ENCODE data around the gene CPT1B.

Gene CPT1B

GRCh38 chr22:50577987-50578775 is at the start of gene CPT1B:
Gene CPT1B, minus strand, starts transcription at chr22:50578427. Its CDS starts 512 bp downstream, at chr22:50577915.
- peaks cover 0 to 28% of the 10 kb centered on the region in 2 donors for H3K36me3 ChIP-seq (ENCODE audit: control insufficient read depth in 1 of 2, insufficient read depth in 2 of 2, low read length in 2 of 2)
- H3K4me1 ChIP-seq (ENCODE audit: control insufficient read depth in 1 of 2, insufficient read depth in 2 of 2, low read length in 2 of 2): peaks cover 17 to 24% of the 10 kb centered on the region in 2 donors
- H3K9me3 ChIP-seq (ENCODE audit: control insufficient read depth in 1 of 2, low read length in 2 of 2): no peaks in the 10 kb centered on the region
- H3K27me3 ChIP-seq (ENCODE audit: control insufficient read depth in 1 of 2, insufficient read depth in 2 of 2, low read length in 2 of 2): no peaks in the 10 kb centered on the region
- H3K9ac ChIP-seq (ENCODE audit: low read depth in 1 of 2, low read length in 2 of 2): no peak within 1 kb of the TSS
- H3K27ac ChIP-seq (ENCODE audit: low read depth, low read length): no peak within 1 kb of the TSS
- no peak within 1 kb of the TSS for H3K4me3 ChIP-seq (ENCODE audit: low read depth in 1 of 2, low read length in 2 of 2)

- Histone ChIP-seq H3K36me3 (ENCODE audit: control insufficient read depth in 1 of 2, insufficient read depth in 2 of 2, low read length in 2 of 2) (peaks cover 0 to 4% of the 10 kb centered on the region in 2 donors), H3K27ac (ENCODE audit: low read depth, low read length) (no peak overlapping the region), H3K9ac (ENCODE audit: low read depth in 1 of 2, low read length in 2 of 2) (peak overlapping the region; percentile 69 to 92), H3K9me3 (ENCODE audit: control insufficient read depth in 1 of 2, low read length in 2 of 2) (no peaks in the 10 kb centered on the region), H3K27me3 (ENCODE audit: control insufficient read depth in 1 of 2, insufficient read depth in 2 of 2, low read length in 2 of 2) (no peaks in the 10 kb centered on the region), H3K4me1 (ENCODE audit: control insufficient read depth in 1 of 2, insufficient read depth in 2 of 2, low read length in 2 of 2) (peaks cover 36 to 46% of the 10 kb centered on the region in 2 donors), H3K4me3 (ENCODE audit: low read depth in 1 of 2, low read length in 2 of 2) (peak overlapping the region; percentile 88 to 89)
Observed at GRCh38 chr22:50626850-50627641, 48.8 kb upstream of the CPT1B start.

- Histone ChIP-seq H3K36me3 (ENCODE audit: control insufficient read depth in 1 of 2, insufficient read depth in 2 of 2, low read length in 2 of 2) (peaks cover 0 to 4% of the 10 kb centered on the region in 2 donors), H3K9me3 (ENCODE audit: control insufficient read depth in 1 of 2, low read length in 2 of 2) (no peaks in the 10 kb centered on the region), H3K27ac (ENCODE audit: low read depth, low read length) (no peak overlapping the region)
Observed at GRCh38 chr22:50626314-50626849, 48.2 kb upstream of the CPT1B start.

GRCh38 chr22:50625568-50626313 is 47.5 kb upstream of the CPT1B start:
- Histone ChIP-seq H3K4me1 (ENCODE audit: control insufficient read depth in 1 of 2, insufficient read depth in 2 of 2, low read length in 2 of 2) (peaks cover 49 to 59% of the 10 kb centered on the region in 2 donors), H3K36me3 (ENCODE audit: control insufficient read depth in 1 of 2, insufficient read depth in 2 of 2, low read length in 2 of 2) (peaks cover 0 to 4% of the 10 kb centered on the region in 2 donors), H3K27ac (ENCODE audit: low read depth, low read length) (no peak overlapping the region), H3K9ac (ENCODE audit: low read depth in 1 of 2, low read length in 2 of 2) (no peak overlapping the region), H3K27me3 (ENCODE audit: control insufficient read depth in 1 of 2, insufficient read depth in 2 of 2, low read length in 2 of 2) (no peaks in the 10 kb centered on the region), H3K9me3 (ENCODE audit: control insufficient read depth in 1 of 2, low read length in 2 of 2) (no peaks in the 10 kb centered on the region), H3K4me3 (ENCODE audit: low read depth in 1 of 2, low read length in 2 of 2) (no peak overlapping the region)

More at GRCh38 chr22:50626314-50626849, 48.2 kb upstream of the CPT1B start:
- H3K4me3 ChIP-seq (ENCODE audit: low read depth in 1 of 2, low read length in 2 of 2): no peak overlapping the region
- no peaks in the 10 kb centered on the region for H3K27me3 ChIP-seq (ENCODE audit: control insufficient read depth in 1 of 2, insufficient read depth in 2 of 2, low read length in 2 of 2)
- peaks cover 42 to 53% of the 10 kb centered on the region in 2 donors for H3K4me1 ChIP-seq (ENCODE audit: control insufficient read depth in 1 of 2, insufficient read depth in 2 of 2, low read length in 2 of 2)
- H3K9ac ChIP-seq (ENCODE audit: low read depth in 1 of 2, low read length in 2 of 2): peak overlapping the region in 1 of 2 donors; percentile 12

GRCh38 chr22:50625131-50625567 is 46.9 kb upstream of the CPT1B start:
- H3K36me3 ChIP-seq (ENCODE audit: control insufficient read depth in 1 of 2, insufficient read depth in 2 of 2, low read length in 2 of 2): peaks cover 0 to 4% of the 10 kb centered on the region in 2 donors
- H3K27ac ChIP-seq (ENCODE audit: low read depth, low read length): no peak overlapping the region
- H3K4me3 ChIP-seq (ENCODE audit: low read depth in 1 of 2, low read length in 2 of 2): no peak overlapping the region
- H3K9ac ChIP-seq (ENCODE audit: low read depth in 1 of 2, low read length in 2 of 2): peak overlapping the region in 1 of 2 donors; percentile 18
- H3K9me3 ChIP-seq (ENCODE audit: control insufficient read depth in 1 of 2, low read length in 2 of 2): no peaks in the 10 kb centered on the region
- no peaks in the 10 kb centered on the region for H3K27me3 ChIP-seq (ENCODE audit: control insufficient read depth in 1 of 2, insufficient read depth in 2 of 2, low read length in 2 of 2)
- H3K4me1 ChIP-seq (ENCODE audit: control insufficient read depth in 1 of 2, insufficient read depth in 2 of 2, low read length in 2 of 2): peaks cover 53 to 63% of the 10 kb centered on the region in 2 donors

- peaks cover 0 to 4% of the 10 kb centered on the region in 2 donors for H3K36me3 ChIP-seq (ENCODE audit: control insufficient read depth in 1 of 2, insufficient read depth in 2 of 2, low read length in 2 of 2)
- H3K27me3 ChIP-seq (ENCODE audit: control insufficient read depth in 1 of 2, insufficient read depth in 2 of 2, low read length in 2 of 2): no peaks in the 10 kb centered on the region
- H3K9ac ChIP-seq (ENCODE audit: low read depth in 1 of 2, low read length in 2 of 2): peak overlapping the region in 1 of 2 donors; percentile 18
- no peaks in the 10 kb centered on the region for H3K9me3 ChIP-seq (ENCODE audit: control insufficient read depth in 1 of 2, low read length in 2 of 2)
- H3K4me3 ChIP-seq (ENCODE audit: low read depth in 1 of 2, low read length in 2 of 2): no peak overlapping the region
- no peak overlapping the region for H3K27ac ChIP-seq (ENCODE audit: low read depth, low read length)
- H3K4me1 ChIP-seq (ENCODE audit: control insufficient read depth in 1 of 2, insufficient read depth in 2 of 2, low read length in 2 of 2): peaks cover 53 to 63% of the 10 kb centered on the region in 2 donors
Observed at GRCh38 chr22:50624347-50625130, 46.3 kb upstream of the CPT1B start.

- Histone ChIP-seq H3K36me3 (ENCODE audit: control insufficient read depth in 1 of 2, insufficient read depth in 2 of 2, low read length in 2 of 2) (peaks cover 0 to 4% of the 10 kb centered on the region in 2 donors), H3K4me1 (ENCODE audit: control insufficient read depth in 1 of 2, insufficient read depth in 2 of 2, low read length in 2 of 2) (peaks cover 44 to 55% of the 10 kb centered on the region in 2 donors), H3K9ac (ENCODE audit: low read depth in 1 of 2, low read length in 2 of 2) (peak overlapping the region; percentile 43 to 72), H3K27ac (ENCODE audit: low read depth, low read length) (peak overlapping the region; percentile 90), H3K9me3 (ENCODE audit: control insufficient read depth in 1 of 2, low read length in 2 of 2) (no peaks in the 10 kb centered on the region), H3K4me3 (ENCODE audit: low read depth in 1 of 2, low read length in 2 of 2) (peak overlapping the region; percentile 65 to 74), H3K27me3 (ENCODE audit: control insufficient read depth in 1 of 2, insufficient read depth in 2 of 2, low read length in 2 of 2) (no peaks in the 10 kb centered on the region)
Observed at GRCh38 chr22:50622723-50623327, 44.6 kb upstream of the CPT1B start.

GRCh38 chr22:50621948-50622722 is 43.9 kb upstream of the CPT1B start:
- no peaks in the 10 kb centered on the region for H3K27me3 ChIP-seq (ENCODE audit: control insufficient read depth in 1 of 2, insufficient read depth in 2 of 2, low read length in 2 of 2)
- H3K36me3 ChIP-seq (ENCODE audit: control insufficient read depth in 1 of 2, insufficient read depth in 2 of 2, low read length in 2 of 2): peaks cover 0 to 4% of the 10 kb centered on the region in 2 donors
- peak overlapping the region; percentile 65 to 74 for H3K4me3 ChIP-seq (ENCODE audit: low read depth in 1 of 2, low read length in 2 of 2)
- peaks cover 44 to 53% of the 10 kb centered on the region in 2 donors for H3K4me1 ChIP-seq (ENCODE audit: control insufficient read depth in 1 of 2, insufficient read depth in 2 of 2, low read length in 2 of 2)
- peak overlapping the region; percentile 90 for H3K27ac ChIP-seq (ENCODE audit: low read depth, low read length)
- peak overlapping the region; percentile 43 to 72 for H3K9ac ChIP-seq (ENCODE audit: low read depth in 1 of 2, low read length in 2 of 2)
- H3K9me3 ChIP-seq (ENCODE audit: control insufficient read depth in 1 of 2, low read length in 2 of 2): no peaks in the 10 kb centered on the region

All from duodenal mucosa (tissue), 2 donors.